A549 treated with Mapracorat at 1 μM for 4 hours (cell line): ENCODE results near the gene SS18. TPM values are rescaled to one million over a fixed set of nuclear protein-coding genes. Genes with fewer than 3 reads are reported as not detected.

Source experiments
- total RNA-seq: library from RNA; stranded (reverse); fragments of 200-300 nt; extraction: Qiagen RNA extraction; gene quantifications from 5 replicates; pipeline ENCODE4 v1.2.3, GENCODE V29; 2022

Gene SS18, protein sequence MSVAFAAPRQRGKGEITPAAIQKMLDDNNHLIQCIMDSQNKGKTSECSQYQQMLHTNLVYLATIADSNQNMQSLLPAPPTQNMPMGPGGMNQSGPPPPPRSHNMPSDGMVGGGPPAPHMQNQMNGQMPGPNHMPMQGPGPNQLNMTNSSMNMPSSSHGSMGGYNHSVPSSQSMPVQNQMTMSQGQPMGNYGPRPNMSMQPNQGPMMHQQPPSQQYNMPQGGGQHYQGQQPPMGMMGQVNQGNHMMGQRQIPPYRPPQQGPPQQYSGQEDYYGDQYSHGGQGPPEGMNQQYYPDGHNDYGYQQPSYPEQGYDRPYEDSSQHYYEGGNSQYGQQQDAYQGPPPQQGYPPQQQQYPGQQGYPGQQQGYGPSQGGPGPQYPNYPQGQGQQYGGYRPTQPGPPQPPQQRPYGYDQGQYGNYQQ
- total RNA-seq = 44.5 to 56.4 TPM (median 53.0 TPM) in 5 replicates

DNA sequence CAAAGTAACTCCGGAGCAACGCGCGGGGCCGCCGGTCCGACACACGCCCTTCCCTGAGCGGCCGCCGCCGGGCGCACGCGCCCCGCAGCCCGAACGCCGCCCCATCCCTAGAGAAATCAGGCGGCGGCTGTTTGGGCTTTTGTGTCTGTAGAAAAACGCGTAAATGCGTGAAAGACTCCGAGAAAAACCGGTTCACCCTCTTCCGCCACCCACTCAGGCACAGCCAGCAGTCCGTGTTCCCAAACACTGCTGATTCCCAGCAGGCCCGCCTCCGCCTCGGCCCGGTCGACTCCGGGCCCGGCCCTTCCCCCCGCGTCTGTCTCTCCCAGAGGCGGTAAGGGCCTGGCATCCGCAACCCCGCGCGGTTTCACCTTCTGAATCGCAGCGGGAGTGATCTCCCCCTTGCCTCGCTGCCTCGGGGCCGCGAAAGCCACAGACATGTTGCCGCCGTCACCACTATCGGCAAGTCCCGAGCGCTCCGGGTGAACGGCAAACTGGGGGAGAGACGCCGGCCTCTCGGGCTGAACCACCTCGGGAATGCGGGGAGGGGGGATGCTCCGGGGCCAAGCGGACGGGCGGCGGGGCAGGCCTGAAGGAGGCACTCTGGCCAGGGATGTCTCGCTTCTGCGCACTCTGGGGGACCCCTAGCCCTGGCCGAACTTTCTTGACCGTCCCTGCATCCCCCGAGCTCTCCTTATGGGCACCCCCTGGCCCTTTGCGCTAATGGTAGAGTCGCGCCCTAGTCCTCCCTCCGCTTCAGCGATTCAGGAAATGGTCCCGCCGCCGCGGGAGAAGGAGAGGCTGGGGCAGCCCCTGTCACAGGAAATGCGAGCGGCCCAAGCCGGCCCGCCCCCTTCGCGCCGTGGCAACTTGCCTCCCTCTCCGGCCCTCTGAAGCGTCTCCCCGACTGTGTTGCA, at the start of gene SS18:
Gene SS18 (minus strand): TSS at position 484 of the 917 bp plus-strand sequence. CDS start 44 bp downstream, at position 440.

DNA sequence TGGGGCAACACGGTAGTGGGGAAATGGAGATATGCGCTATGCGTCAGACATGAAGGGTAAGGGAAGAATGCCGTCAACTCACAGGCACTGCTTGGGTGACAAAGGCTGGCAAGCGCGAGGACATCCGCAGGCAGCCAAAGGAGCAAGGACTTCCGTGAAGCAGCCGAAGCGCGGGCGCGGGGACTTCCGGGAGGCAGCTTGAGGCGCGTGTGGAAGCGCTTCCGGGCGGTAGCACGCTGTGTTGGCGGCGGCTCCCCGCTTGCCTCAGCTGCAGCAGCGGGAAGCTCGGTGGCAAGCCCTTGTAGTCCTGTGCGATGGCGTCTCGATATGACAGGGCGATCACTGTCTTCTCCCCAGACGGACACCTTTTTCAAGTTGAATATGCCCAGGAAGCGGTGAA, 43.2 kb upstream of the SS18 start, which contains the start of gene PSMA8:
Gene PSMA8 (plus strand): TSS at position 218 of the 400 bp plus-strand sequence. CDS start 97 bp downstream, at position 315.

Other genes with a start within 250 kb of the SS18 start
- not detected in 5 replicates for gene PSMA8, start 43.3 kb upstream of the SS18 start, total RNA-seq
- 4.1 to 5.3 TPM (median 4.6 TPM) in 5 replicates for gene TAF4B, start 135.8 kb upstream of the SS18 start, total RNA-seq